Loucy (cell line): Measurements from ENCODE around the gene REEP6.
"Not testable (repeated sequence)": the region's sequence is repeated elsewhere in the genome, so short reads cannot be mapped to it uniquely, and the experiment has no call there.

Experiments
- H2AFZ ChIP-seq: fragments of 200-600 bp; sonication (generic); 2 replicates; pipeline ENCODE4 v1.6.0; 2016; ENCODE audit warnings: antibody characterized with exemption, mild to moderate bottlenecking, low read length, moderate library complexity
- H3F3A ChIP-seq: fragments of 200-600 bp; 2 replicates; pipeline ENCODE4 v1.6.0; 2016; ENCODE audit warnings: antibody characterized with exemption, low read depth, mild to moderate bottlenecking
- H3K27me3 ChIP-seq: fragments of 200-600 bp; sonication (generic); 2 replicates; pipeline ENCODE4 v1.6.1; 2014; ENCODE audit warnings: low read length, mild to moderate bottlenecking; ENCODE audit not compliant: insufficient read depth, poor library complexity, severe bottlenecking
- H3K36me3 ChIP-seq: fragments of 200-600 bp; sonication (generic); 2 replicates; pipeline ENCODE4 v1.6.1; 2016; ENCODE audit warnings: low read length; ENCODE audit not compliant: insufficient read depth
- H3K4me1 ChIP-seq: fragments of 200-600 bp; sonication (generic); 2 replicates; pipeline ENCODE4 v1.5.1; 2014; ENCODE audit warnings: low read length, mild to moderate bottlenecking; ENCODE audit not compliant: insufficient read depth, poor library complexity, severe bottlenecking
- H3K4me2 ChIP-seq: fragments of 200-600 bp; sonication (generic); 2 replicates; pipeline ENCODE4 v1.6.0; 2014; ENCODE audit warnings: antibody characterized with exemption, low read length, low read depth, mild to moderate bottlenecking; ENCODE audit not compliant: poor library complexity, severe bottlenecking
- H3K4me3 ChIP-seq: fragments of 200-600 bp; sonication (generic); 2 replicates; pipeline ENCODE4 v1.5.1; 2014; ENCODE audit warnings: low read length, mild to moderate bottlenecking, mixed read lengths; ENCODE audit not compliant: poor library complexity, severe bottlenecking
- H3K79me2 ChIP-seq: fragments of 200-600 bp; sonication (generic); 2 replicates; pipeline ENCODE4 v1.6.1; 2014; ENCODE audit warnings: low read length; ENCODE audit not compliant: insufficient read depth
- H3K9ac ChIP-seq: fragments of 200-600 bp; sonication (generic); 2 replicates; pipeline ENCODE4 v1.6.0; 2014; ENCODE audit warnings: mild to moderate bottlenecking, low read depth, low read length, moderate library complexity; ENCODE audit not compliant: poor library complexity, severe bottlenecking
- H3K9me2 ChIP-seq: fragments of 200-600 bp; sonication (generic); replicated peaks from 2 replicates; pipeline ENCODE4 v1.6.1; 2016; ENCODE audit warnings: low read depth, low read length, mixed read lengths
- H3K9me3 ChIP-seq: fragments of 200-600 bp; sonication (generic); 2 replicates; pipeline ENCODE4 v1.6.1; 2014; ENCODE audit warnings: mild to moderate bottlenecking, antibody characterized with exemption, low read length, low read depth; ENCODE audit not compliant: insufficient read depth
- H4K20me1 ChIP-seq: fragments of 200-600 bp; sonication (generic); 2 replicates; pipeline ENCODE4 v1.6.0; 2014; ENCODE audit warnings: antibody characterized with exemption, low read length, mild to moderate bottlenecking; ENCODE audit not compliant: insufficient read depth, poor library complexity, severe bottlenecking
- EZH2phosphoT487 ChIP-seq: fragments of 200-600 bp; IDR thresholded peaks from 2 replicates; pipeline ENCODE4 v1.6.1; 2018; ENCODE audit warnings: antibody characterized with exemption, mild to moderate bottlenecking, moderate library complexity, borderline replicate concordance
- TF ChIP-seq, protein P1 (sequence below): fragments of 200-600 bp; sonication (generic); conservative IDR thresholded peaks from 2 replicates; pipeline ENCODE4 v1.5.1; 2014; ENCODE audit warnings: mild to moderate bottlenecking, antibody characterized with exemption, low read length

Gene REEP6

DNA sequence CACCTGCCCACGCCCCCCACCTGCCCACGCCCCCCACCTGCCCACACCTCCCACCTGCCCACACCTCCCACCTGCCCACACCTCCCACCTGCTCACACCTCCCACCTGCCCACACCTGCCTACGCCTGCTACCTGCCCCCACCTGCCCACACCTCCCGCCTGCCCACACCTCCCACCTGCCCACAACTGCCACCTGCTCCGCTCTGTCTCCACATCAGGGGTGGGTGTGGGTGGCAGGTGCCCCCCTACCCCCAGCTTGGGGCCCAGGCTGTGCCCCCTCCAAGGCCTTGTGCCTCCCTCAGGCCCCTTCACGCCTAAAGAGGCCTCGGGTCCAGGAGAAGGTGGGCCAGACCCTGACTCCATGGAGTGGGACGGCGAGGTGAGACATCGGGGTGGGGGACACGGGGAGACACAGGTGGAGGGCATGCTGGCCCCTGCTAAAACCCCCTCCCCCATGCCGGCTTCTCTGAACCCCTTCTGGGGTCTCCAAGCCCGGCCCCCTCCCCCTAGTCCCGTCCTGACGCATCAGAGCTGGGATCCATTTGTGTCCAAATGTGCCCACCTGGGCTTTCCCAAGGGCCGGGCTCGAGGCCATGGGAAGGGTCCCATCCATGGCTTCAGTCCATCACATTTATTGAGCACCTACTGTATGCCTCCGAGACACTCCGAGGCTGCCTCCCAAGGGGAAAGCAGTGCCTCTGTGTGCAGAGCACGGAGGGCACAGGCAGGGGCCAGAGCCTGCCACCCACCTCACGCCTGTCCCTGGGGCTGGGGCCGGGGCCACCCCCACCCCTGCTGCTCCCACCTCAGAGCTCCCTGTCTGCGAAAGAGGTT lies 37.8 kb downstream of the REEP6 start:
- H3K4me2 ChIP-seq, result no peak overlapping the region
- no peaks in the 10 kb centered on the region for H3F3A ChIP-seq
- no peak overlapping the region for H3K4me3 ChIP-seq
- no peaks in the 10 kb centered on the region for H3K79me2 ChIP-seq
- H3K9me3 ChIP-seq, result no peaks in the 10 kb centered on the region
- TF ChIP-seq EZH2phosphoT487, result no peak
- TF ChIP-seq, protein P1, sequence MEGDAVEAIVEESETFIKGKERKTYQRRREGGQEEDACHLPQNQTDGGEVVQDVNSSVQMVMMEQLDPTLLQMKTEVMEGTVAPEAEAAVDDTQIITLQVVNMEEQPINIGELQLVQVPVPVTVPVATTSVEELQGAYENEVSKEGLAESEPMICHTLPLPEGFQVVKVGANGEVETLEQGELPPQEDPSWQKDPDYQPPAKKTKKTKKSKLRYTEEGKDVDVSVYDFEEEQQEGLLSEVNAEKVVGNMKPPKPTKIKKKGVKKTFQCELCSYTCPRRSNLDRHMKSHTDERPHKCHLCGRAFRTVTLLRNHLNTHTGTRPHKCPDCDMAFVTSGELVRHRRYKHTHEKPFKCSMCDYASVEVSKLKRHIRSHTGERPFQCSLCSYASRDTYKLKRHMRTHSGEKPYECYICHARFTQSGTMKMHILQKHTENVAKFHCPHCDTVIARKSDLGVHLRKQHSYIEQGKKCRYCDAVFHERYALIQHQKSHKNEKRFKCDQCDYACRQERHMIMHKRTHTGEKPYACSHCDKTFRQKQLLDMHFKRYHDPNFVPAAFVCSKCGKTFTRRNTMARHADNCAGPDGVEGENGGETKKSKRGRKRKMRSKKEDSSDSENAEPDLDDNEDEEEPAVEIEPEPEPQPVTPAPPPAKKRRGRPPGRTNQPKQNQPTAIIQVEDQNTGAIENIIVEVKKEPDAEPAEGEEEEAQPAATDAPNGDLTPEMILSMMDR, result no peak
- H4K20me1 ChIP-seq, result no peaks in the 10 kb centered on the region
- H2AFZ ChIP-seq, result no peak overlapping the region
- H3K9me2 ChIP-seq, result no peaks in the 10 kb centered on the region
- no peaks in the 10 kb centered on the region for H3K36me3 ChIP-seq
- H3K27me3 ChIP-seq, result no peaks in the 10 kb centered on the region
- no peak overlapping the region for H3K9ac ChIP-seq
- no peaks in the 10 kb centered on the region for H3K4me1 ChIP-seq

DNA sequence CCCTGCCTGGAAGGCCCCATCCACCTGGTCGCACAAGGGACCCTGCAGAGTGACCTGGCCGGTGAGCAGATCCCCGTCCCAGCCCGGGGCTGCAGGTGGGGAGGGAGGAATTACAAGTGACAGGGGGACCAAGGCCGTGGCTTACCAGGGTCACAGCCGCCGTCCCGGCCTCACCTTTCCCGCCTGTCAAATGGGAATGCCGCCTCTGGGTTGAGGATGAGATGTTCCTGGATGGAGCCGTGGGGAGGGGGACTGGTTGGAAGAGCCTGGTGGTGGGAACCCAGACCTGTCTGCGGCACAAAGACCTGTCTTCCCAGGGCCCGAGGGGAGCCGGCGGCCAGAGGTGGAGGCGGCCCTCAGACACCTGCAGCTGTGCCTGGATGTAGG lies 38.4 kb downstream of the REEP6 start:
- H3K4me2 ChIP-seq, result no peak overlapping the region
- no peaks in the 10 kb centered on the region for H3K36me3 ChIP-seq
- no peak overlapping the region for H3K9ac ChIP-seq
- H3K27me3 ChIP-seq, result no peaks in the 10 kb centered on the region
- no peaks in the 10 kb centered on the region for H3K9me2 ChIP-seq
- H3K79me2 ChIP-seq, result no peaks in the 10 kb centered on the region
- H3K4me1 ChIP-seq, result no peaks in the 10 kb centered on the region
- no peak overlapping the region for H2AFZ ChIP-seq
- H4K20me1 ChIP-seq, result no peaks in the 10 kb centered on the region
- no peaks in the 10 kb centered on the region for H3K9me3 ChIP-seq
- no peak overlapping the region for H3K4me3 ChIP-seq
- TF ChIP-seq, protein P1, result no peak
- TF ChIP-seq EZH2phosphoT487, result no peak
- no peaks in the 10 kb centered on the region for H3F3A ChIP-seq

DNA sequence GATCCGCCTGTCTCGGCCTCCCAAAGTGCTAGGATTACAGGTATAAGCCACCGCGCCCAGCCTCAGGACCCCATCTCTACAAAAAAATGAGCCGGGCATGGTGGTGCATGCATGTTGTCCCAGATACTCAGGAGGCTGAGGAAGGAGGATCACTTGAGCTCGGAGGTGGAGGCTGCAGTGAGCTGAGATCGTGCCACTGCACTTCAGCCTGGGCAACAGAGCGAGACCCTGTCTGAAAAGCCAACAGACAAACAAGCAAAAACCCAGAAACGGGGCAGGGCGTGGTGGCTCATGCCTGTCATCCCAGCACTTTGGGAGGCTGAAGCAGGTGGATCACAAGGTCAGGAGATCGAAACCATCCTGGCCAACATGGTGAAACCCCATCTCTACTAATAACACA lies 39.9 kb downstream of the REEP6 start:
- H4K20me1 ChIP-seq, H2AFZ ChIP-seq, H3K4me1 ChIP-seq, H3K36me3 ChIP-seq, H3K27me3 ChIP-seq, H3K79me2 ChIP-seq, H3F3A ChIP-seq, H3K4me3 ChIP-seq, H3K9me2 ChIP-seq, H3K9me3 ChIP-seq, H3K9ac ChIP-seq, H3K4me2 ChIP-seq: not testable (repeated sequence)

DNA sequence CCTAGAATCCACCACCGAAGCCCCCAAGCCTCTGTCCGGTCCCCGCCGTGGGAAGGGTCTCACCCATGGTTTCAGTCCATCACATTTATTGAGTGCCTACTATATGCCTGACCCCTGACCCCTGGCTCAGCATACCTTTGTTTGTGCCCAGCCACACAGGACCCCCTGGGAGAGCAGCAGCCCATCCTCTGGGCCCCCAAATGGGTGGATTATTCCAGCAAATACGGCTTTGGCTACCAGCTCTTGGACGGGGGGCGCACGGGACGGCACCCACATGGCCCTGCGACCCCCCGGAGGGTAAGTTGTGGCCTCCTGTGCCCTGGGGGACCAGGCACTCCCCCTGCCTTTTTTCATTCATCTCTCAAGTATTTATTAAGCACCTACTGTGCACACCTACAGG lies 40.6 kb downstream of the REEP6 start:
- no peak overlapping the region for H3K4me3 ChIP-seq
- H2AFZ ChIP-seq, result no peak overlapping the region
- H4K20me1 ChIP-seq, result no peaks in the 10 kb centered on the region
- no peaks in the 10 kb centered on the region for H3K36me3 ChIP-seq
- no peak for TF ChIP-seq EZH2phosphoT487
- TF ChIP-seq, protein P1, result no peak
- no peaks in the 10 kb centered on the region for H3K9me2 ChIP-seq
- H3K4me2 ChIP-seq, result no peak overlapping the region
- H3K9me3 ChIP-seq, result no peaks in the 10 kb centered on the region
- no peaks in the 10 kb centered on the region for H3K27me3 ChIP-seq
- no peaks in the 10 kb centered on the region for H3F3A ChIP-seq
- no peaks in the 10 kb centered on the region for H3K4me1 ChIP-seq
- no peaks in the 10 kb centered on the region for H3K79me2 ChIP-seq
- H3K9ac ChIP-seq, result no peak overlapping the region
